ENCODE data around the gene ERC2.
"Not testable (repeated sequence)": the region's sequence is repeated elsewhere in the genome, so short reads cannot be mapped to it uniquely, and the experiment has no call there.

The ERC2 gene

GRCh38 chr3:55860049-55860721 is 608.1 kb downstream of the ERC2 start:
- DNase-seq = no peak

- no peak for DNase-seq
Measured at GRCh38 chr3:55859305-55859704, 609.0 kb downstream of the ERC2 start.

GRCh38 chr3:55858727-55859126 is 609.5 kb downstream of the ERC2 start:
- no peak for DNase-seq

- no peak for DNase-seq
Measured at GRCh38 chr3:55858302-55858701, 610.0 kb downstream of the ERC2 start.

GRCh38 chr3:55857633-55858032 is 610.6 kb downstream of the ERC2 start:
- no peak for DNase-seq

- no peak for DNase-seq
Measured at GRCh38 chr3:55855311-55855710, 613.0 kb downstream of the ERC2 start.

GRCh38 chr3:55854494-55854893 is 613.8 kb downstream of the ERC2 start:
- DNase-seq = no peak

GRCh38 chr3:55852326-55852725 is 615.9 kb downstream of the ERC2 start:
- no peak for DNase-seq

- DNase-seq = no peak
Measured at GRCh38 chr3:55842204-55842603, 626.1 kb downstream of the ERC2 start.

GRCh38 chr3:55831876-55832275 is 636.4 kb downstream of the ERC2 start:
- not testable (repeated sequence) for DNase-seq

- DNase-seq = no peak
Measured at GRCh38 chr3:55828712-55829111, 639.6 kb downstream of the ERC2 start.

- no peak for DNase-seq
Measured at GRCh38 chr3:55827786-55828185, 640.5 kb downstream of the ERC2 start.

GRCh38 chr3:55826731-55827496 is 641.4 kb downstream of the ERC2 start:
- DNase-seq = no peak

- DNase-seq = no peak
Measured at GRCh38 chr3:55826097-55826496, 642.2 kb downstream of the ERC2 start.

GRCh38 chr3:55824406-55824805 is 643.9 kb downstream of the ERC2 start:
- DNase-seq = no peak

- no peak for DNase-seq
Measured at GRCh38 chr3:55823829-55824228, 644.4 kb downstream of the ERC2 start.

GRCh38 chr3:55823001-55823400 is 645.3 kb downstream of the ERC2 start:
- DNase-seq = no peak

- no peak for DNase-seq
Measured at GRCh38 chr3:55819005-55819404, 649.3 kb downstream of the ERC2 start.

GRCh38 chr3:55818485-55818884 is 649.8 kb downstream of the ERC2 start:
- DNase-seq = no peak

GRCh38 chr3:55816794-55817576 is 651.3 kb downstream of the ERC2 start:
- DNase-seq = no peak

- DNase-seq = no peak
Measured at GRCh38 chr3:55815262-55815661, 653.0 kb downstream of the ERC2 start.

GRCh38 chr3:55813268-55814097 is 654.8 kb downstream of the ERC2 start:
- DNase-seq = no peak

Measured in CD4-positive, alpha-beta T cell treated with Interleukin-10 for 1 hour (primary cell).